GM21381 (cell line): ENCODE measurements around the gene RNASE8.

Source experiments
- ATAC-seq: cut with Tn5 transposase; IDR thresholded peaks from one replicate; pipeline ENCODE4 v1.9.1; 2021; ENCODE audit warnings: mild to moderate bottlenecking, moderate library complexity; ENCODE audit not compliant: unreplicated experiment

RNASE8 gene

GRCh38 chr14:21103411-21103709 lies 45.7 kb downstream of the RNASE8 start:
- no peak for ATAC-seq

GRCh38 chr14:21103710-21104447 lies 46.3 kb downstream of the RNASE8 start:
- peak; percentile 84 for ATAC-seq

- ATAC-seq, result peak; percentile 38
These were observed 46.9 kb downstream of the RNASE8 start for GRCh38 chr14:21104448-21105060.

GRCh38 chr14:21105095-21105494 lies 47.5 kb downstream of the RNASE8 start:
- no peak for ATAC-seq

- ATAC-seq, result no peak
These were observed 48.5 kb downstream of the RNASE8 start for GRCh38 chr14:21106176-21106497.

GRCh38 chr14:21106498-21107282 lies 49.1 kb downstream of the RNASE8 start:
- no peak for ATAC-seq

- no peak for ATAC-seq
These were observed 49.7 kb downstream of the RNASE8 start for GRCh38 chr14:21107283-21107800.
